SK-N-SH (cell line): Measurements from ENCODE around the gene RBL1. TPM values are rescaled to one million over a fixed set of nuclear protein-coding genes. Genes with fewer than 3 reads are reported as not detected.

ENCODE experiments used
- CTCF ChIA-PET: fragments of 300-600, 350-600 bp; formaldehyde crosslinking; extraction: SDS; loops from one replicate; lab custom pipeline; 2021; lab: Yijun Ruan, JAX
- POLR2A ChIA-PET: fragments of 350-600 bp; sonication (Branson Sonifier 250); formaldehyde crosslinking; extraction: SDS; loops from one replicate; lab custom pipeline; 2020; ENCODE audit warnings: antibody characterized with exemption, inconsistent platforms; lab: Yijun Ruan, JAX
- DNase-seq: peaks from one replicate; pipeline ENCODE4 v3.0.0; 2012
- H2AFZ ChIP-seq: fragments of 200-600 bp; sonication (generic); 2 replicates; pipeline ENCODE4 v1.8.1; 2016; ENCODE audit warnings: antibody characterized with exemption, mild to moderate bottlenecking, low read depth
- H3F3A ChIP-seq: fragments of 200-600 bp; sonication (generic); replicated peaks from 2 replicates; pipeline ENCODE3; 2016; ENCODE audit warnings: antibody characterized with exemption, mild to moderate bottlenecking; ENCODE audit not compliant: insufficient read depth
- H3K27ac ChIP-seq, 2 experiments: fragments of 200-500 bp in 1 of 2; fragments of 200-600 bp in 1 of 2; sonication (Bioruptor generic) in 1 of 2; sonication (generic), shearing (Covaris generic) in 1 of 2; 2 replicates each; pipeline versions ENCODE4 v1.5.1 to v1.6.1; 2014 to 2016; ENCODE audit warnings: low read depth in 2 of 2, inconsistent platforms in 1 of 2, low read length in 1 of 2, mild to moderate bottlenecking in 1 of 2, mixed read lengths in 1 of 2
- H3K27me3 ChIP-seq: fragments of 200-600 bp; sonication (generic), shearing (Covaris generic); 2 replicates; pipeline ENCODE4 v1.6.1; 2016; ENCODE audit warnings: mixed run types; ENCODE audit not compliant: insufficient read depth
- H3K36me3 ChIP-seq, 2 experiments: fragments of 200-500 bp in 1 of 2; fragments of 200-600 bp in 1 of 2; sonication (Bioruptor generic) in 1 of 2; sonication (generic) in 1 of 2; replicated peaks in 1 of 2; 2 replicates each; pipeline versions ENCODE3 to v1.5.1; 2014 to 2016; ENCODE audit warnings: low read length in 1 of 2, mild to moderate bottlenecking in 1 of 2; ENCODE audit not compliant: insufficient read depth in 2 of 2, control insufficient read depth in 1 of 2
- H3K4me1 ChIP-seq, 2 experiments: fragments of 200-500 bp in 1 of 2; fragments of 200-600 bp in 1 of 2; sonication (Bioruptor generic) in 1 of 2; sonication (generic), shearing (Covaris generic) in 1 of 2; 2 replicates each; pipeline versions ENCODE4 v1.5.1 to v1.6.1; 2014 to 2016; ENCODE audit warnings: low read depth in 1 of 2, low read length in 1 of 2, mixed run types in 1 of 2; ENCODE audit not compliant: insufficient read depth in 2 of 2, control insufficient read depth in 1 of 2
- H3K4me2 ChIP-seq: fragments of 200-600 bp; sonication (generic), shearing (Covaris generic); 2 replicates; pipeline ENCODE4 v1.6.1; 2017; ENCODE audit warnings: mixed run types
- H3K4me3 ChIP-seq, 2 experiments: fragments of 200-500 bp in 1 of 2; fragments of 200-600 bp in 1 of 2; sonication (Bioruptor generic) in 1 of 2; sonication (generic), shearing (Covaris generic) in 1 of 2; 2 replicates each; pipeline versions ENCODE4 v1.5.1 to v1.8.1; 2014 to 2016; ENCODE audit warnings: low read depth in 2 of 2, inconsistent platforms in 1 of 2, low read length in 1 of 2, mild to moderate bottlenecking in 1 of 2, mixed read lengths in 1 of 2, moderate library complexity in 1 of 2
- H3K79me2 ChIP-seq: fragments of 200-600 bp; sonication (generic); 2 replicates; pipeline ENCODE4 v1.8.1; 2017; ENCODE audit warnings: mild to moderate bottlenecking; ENCODE audit not compliant: insufficient read depth
- H3K9ac ChIP-seq: fragments of 200-600 bp; sonication (generic); 2 replicates; pipeline ENCODE4 v1.6.1; 2017; ENCODE audit warnings: mixed run types
- H3K9me2 ChIP-seq: fragments of 200-600 bp; sonication (generic); 2 replicates; pipeline ENCODE4 v1.6.1; 2017; ENCODE audit warnings: mixed run types
- H3K9me3 ChIP-seq: fragments of 200-600 bp; sonication (generic); 2 replicates; pipeline ENCODE4 v1.6.1; 2017; ENCODE audit warnings: mixed run types, mild to moderate bottlenecking, moderate library complexity
- H4K20me1 ChIP-seq: fragments of 200-600 bp; sonication (generic); 2 replicates; pipeline ENCODE4 v1.6.1; 2017; ENCODE audit warnings: mild to moderate bottlenecking, mixed run types; ENCODE audit not compliant: insufficient read depth
- CTCF ChIP-seq: fragments of 200-600 bp; sonication (generic); IDR thresholded peaks from 2 replicates; pipeline ENCODE4 v1.6.1; 2017; ENCODE audit warnings: antibody characterized with exemption, mild to moderate bottlenecking, moderate library complexity
- ELF1 ChIP-seq: IDR thresholded peaks from 2 replicates; pipeline ENCODE4 v1.4.0; 2012
- EZH2phosphoT487 ChIP-seq: fragments of 200-600 bp; sonication (generic); IDR thresholded peaks from 2 replicates; pipeline ENCODE4 v1.6.1; 2017; ENCODE audit warnings: low read depth, mixed run types, mild to moderate bottlenecking, antibody characterized with exemption, moderate library complexity, borderline replicate concordance
- FOSL2 ChIP-seq: IDR thresholded peaks from 2 replicates; pipeline ENCODE4 v1.4.0; 2012; ENCODE audit warnings: low read depth, mild to moderate bottlenecking, moderate library complexity, borderline replicate concordance
- FOXJ3 ChIP-seq: sonication (generic); formaldehyde crosslinking; IDR thresholded peaks from 2 replicates; pipeline ENCODE4 v1.5.1; 2020; ENCODE audit warnings: mild to moderate bottlenecking, missing genetic modification reagents
- FOXM1 ChIP-seq: IDR thresholded peaks from 2 replicates; pipeline ENCODE4 v1.4.0; 2012; ENCODE audit warnings: low read depth, mild to moderate bottlenecking
- GABPA ChIP-seq: IDR thresholded peaks from 2 replicates; pipeline ENCODE4 v1.4.0; 2012; ENCODE audit warnings: low read depth, mild to moderate bottlenecking
- GATA2 ChIP-seq: sonication (generic); formaldehyde crosslinking; IDR thresholded peaks from 2 replicates; pipeline ENCODE4 v1.5.0; 2020; ENCODE audit warnings: mild to moderate bottlenecking, missing genetic modification reagents
- MAX ChIP-seq: IDR thresholded peaks from 2 replicates; pipeline ENCODE4 v1.4.0; 2012; ENCODE audit warnings: low read depth
- NRF1 ChIP-seq: IDR thresholded peaks from 2 replicates; pipeline ENCODE4 v1.6.1; 2012; ENCODE audit warnings: low read depth, mild to moderate bottlenecking, low read length
- PBX3 ChIP-seq: IDR thresholded peaks from 2 replicates; pipeline ENCODE4; 2012
- RAD21 ChIP-seq: IDR thresholded peaks from 2 replicates; pipeline ENCODE4 v1.6.1; 2012; ENCODE audit warnings: mild to moderate bottlenecking, low read length
- RCOR1 ChIP-seq: fragments of 150-350 bp; IDR thresholded peaks from 2 replicates; pipeline ENCODE4 v1.6.1; 2017; ENCODE audit warnings: antibody characterized with exemption, low read length
- RXRA ChIP-seq: IDR thresholded peaks from 2 replicates; pipeline ENCODE4 v1.4.0; 2012; ENCODE audit warnings: low read depth, mild to moderate bottlenecking, borderline replicate concordance
- SIN3A ChIP-seq: IDR thresholded peaks from 2 replicates; pipeline ENCODE4 v1.6.1; 2012; ENCODE audit warnings: low read depth, mild to moderate bottlenecking, low read length, moderate library complexity, borderline replicate concordance
- SMC3 ChIP-seq: IDR thresholded peaks from 2 replicates; pipeline ENCODE4 v1.6.1; 2012; ENCODE audit warnings: low read depth, low read length, improper control_type of control experiment
- TAF1 ChIP-seq: IDR thresholded peaks from 2 replicates; pipeline ENCODE4 v1.6.1; 2012; ENCODE audit warnings: low read depth, mild to moderate bottlenecking, low read length, moderate library complexity, borderline replicate concordance
- TEAD4 ChIP-seq: IDR thresholded peaks from 2 replicates; pipeline ENCODE4 v1.4.0; 2012; ENCODE audit warnings: mild to moderate bottlenecking, borderline replicate concordance; ENCODE audit not compliant: insufficient read depth
- USF1 ChIP-seq: IDR thresholded peaks from 2 replicates; pipeline ENCODE4 v1.4.0; 2012; ENCODE audit warnings: low read depth, borderline replicate concordance
- USF2 ChIP-seq: fragments of 150-350 bp; IDR thresholded peaks from 2 replicates; pipeline ENCODE4 v1.6.1; 2017; ENCODE audit warnings: antibody characterized with exemption, low read length, low read depth, borderline replicate concordance
- YY1 ChIP-seq: IDR thresholded peaks from 2 replicates; pipeline ENCODE4 v1.4.0; 2012; ENCODE audit warnings: low read depth, mild to moderate bottlenecking
- WGBS: methylation state at CpG from one replicate; pipeline ENCODE4 v1.1.6; 2017; ENCODE audit warnings: low lambda C conversion rate; 5-methylcytosine and 5-hydroxymethylcytosine counted together
- polyA plus RNA-seq, 3 experiments: library from polyadenylated mRNA; depleted of rRNA; stranded (reverse); fragments of >200 nt; gene quantifications; 2 replicates each; pipeline ENCODE4 v1.2.3, GENCODE V29; 2012

RBL1 gene
- polyA plus RNA-seq, 1 of the 3 experiments (the other 2 are of a cell fraction): 2.5 TPM

GRCh38 chr20:36984257-36984638, 111.5 kb downstream of the RBL1 start:
- no peak for DNase-seq
- no peaks in the 10 kb centered on the region for H3K9me3 ChIP-seq
- no peaks in the 10 kb centered on the region for H3K4me1 ChIP-seq
- no peak overlapping the region for H3K4me2 ChIP-seq
- no peaks in the 10 kb centered on the region for H3K27me3 ChIP-seq
- ChIA-PET CTCF (no interaction called here), POLR2A (no interaction called here)
- H3K9me2 ChIP-seq: no peaks in the 10 kb centered on the region
- no peak overlapping the region for H3K9ac ChIP-seq
- H3K79me2 ChIP-seq: no peaks in the 10 kb centered on the region
- no peak overlapping the region for H2AFZ ChIP-seq
- no peak overlapping the region for H3K4me3 ChIP-seq
- WGBS: 80% methylated on average over 6 of the region's 6 CpGs
- H3K27ac ChIP-seq: no peak overlapping the region
- H4K20me1 ChIP-seq: no peaks in the 10 kb centered on the region
- TF ChIP-seq USF1 (no peak), MAX (no peak), FOXM1 (no peak), EZH2phosphoT487 (no peak), TEAD4 (no peak), USF2 (no peak), RAD21 (no peak), SIN3A (no peak), ELF1 (no peak), YY1 (no peak), CTCF (no peak), NRF1 (no peak)
- TF ChIP-seq, all 33 proteins: peak for 0
- Histone ChIP-seq H3F3A (no peaks in the 10 kb centered on the region), H3K36me3 (no peaks in the 10 kb centered on the region)

GRCh38 chr20:36975099-36975818, 120.5 kb downstream of the RBL1 start:
- Histone ChIP-seq H3K9me2 (no peaks in the 10 kb centered on the region), H3K4me1 (no peaks in the 10 kb centered on the region), H3F3A (no peaks in the 10 kb centered on the region), H3K9ac (no peak overlapping the region), H3K4me3 (no peak overlapping the region), H3K27me3 (no peaks in the 10 kb centered on the region), H3K36me3 (no peaks in the 10 kb centered on the region), H2AFZ (no peak overlapping the region), H3K9me3 (no peaks in the 10 kb centered on the region), H3K79me2 (no peaks in the 10 kb centered on the region), H3K4me2 (no peak overlapping the region), H3K27ac (no peak overlapping the region), H4K20me1 (no peaks in the 10 kb centered on the region)
- DNase-seq: no peak
- POLR2A ChIA-PET: no interaction called here
- CTCF ChIA-PET: no interaction called here
- WGBS: 71% methylated on average over 3 of the region's 3 CpGs
- TF ChIP-seq GABPA (no peak), FOXM1 (no peak), SMC3 (no peak), RCOR1 (no peak), USF2 (no peak), FOSL2 (no peak), FOXJ3 (CRISPR knock-in tag) (no peak), PBX3 (no peak), YY1 (no peak), GATA2 (CRISPR knock-in tag) (no peak), TAF1 (no peak), SIN3A (no peak), RXRA (no peak)
